Esophagus squamous epithelium (tissue), 4 donors: ENCODE results near the gene TIMM22.

ENCODE experiments used
- CTCF ChIP-seq, 6 experiments: fragments of 450-650 bp in 4 of 6; fragments of 200-600 bp in 2 of 6; sonication (generic) in 2 of 6; IDR thresholded peaks; one replicate each; pipeline ENCODE4 v1.5.1; 2016 to 2019; ENCODE audit warnings: antibody characterized with exemption in 6 of 6, mild to moderate bottlenecking in 4 of 6, moderate library complexity in 4 of 6
- POLR2A ChIP-seq, 4 donors: fragments of 450-650 bp; IDR thresholded peaks; one replicate each; pipeline ENCODE4 v1.6.1; 2017; ENCODE audit warnings: antibody characterized with exemption in 4 of 4, mild to moderate bottlenecking in 4 of 4, moderate library complexity in 3 of 4

DNA sequence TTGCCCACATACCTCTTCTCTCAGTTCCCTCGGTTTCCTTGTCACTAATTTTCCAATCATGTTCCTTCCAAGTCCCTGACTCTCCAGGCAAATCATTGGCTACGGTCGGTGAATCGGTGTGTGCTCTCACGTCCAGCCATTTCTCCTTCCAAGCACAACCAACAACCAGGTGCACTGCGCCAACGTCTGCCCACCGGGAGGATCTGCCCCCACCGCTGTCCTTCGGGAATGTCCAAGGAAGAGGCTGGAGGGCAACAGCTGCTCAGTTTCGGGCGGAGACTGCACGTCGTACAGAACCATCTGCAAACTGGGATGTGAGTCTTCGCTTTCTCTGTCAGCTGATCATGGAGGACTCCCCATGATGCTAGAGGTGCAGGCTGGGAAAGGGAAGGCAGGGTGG, 9.0 kb upstream of the TIMM22 start:
- TF ChIP-seq POLR2A (IDR thresholded peaks at IDR 0.05) (no peak), CTCF (IDR thresholded peaks at IDR 0.05) (no peak)
